Erythroblast (primary cell): ENCODE results near the gene RNASE3.
"Not testable (repeated sequence)": the region's sequence is repeated elsewhere in the genome, so short reads cannot be mapped to it uniquely, and the experiment has no call there.

Experiments used
- DNase-seq, 2 experiments: peaks; one replicate each; lab custom pipeline; 2025; lab: John Stamatoyannopoulos, UW
- GATA1 ChIP-seq: IDR thresholded peaks from 2 replicates; pipeline ENCODE4 v1.6.1; 2011; ENCODE audit warnings: low read depth, mild to moderate bottlenecking, control low read depth, low read length, moderate library complexity
- POLR2A ChIP-seq: IDR thresholded peaks from 2 replicates; pipeline ENCODE4 v1.6.1; 2011; ENCODE audit warnings: mild to moderate bottlenecking, low read length

Gene RNASE3

DNA sequence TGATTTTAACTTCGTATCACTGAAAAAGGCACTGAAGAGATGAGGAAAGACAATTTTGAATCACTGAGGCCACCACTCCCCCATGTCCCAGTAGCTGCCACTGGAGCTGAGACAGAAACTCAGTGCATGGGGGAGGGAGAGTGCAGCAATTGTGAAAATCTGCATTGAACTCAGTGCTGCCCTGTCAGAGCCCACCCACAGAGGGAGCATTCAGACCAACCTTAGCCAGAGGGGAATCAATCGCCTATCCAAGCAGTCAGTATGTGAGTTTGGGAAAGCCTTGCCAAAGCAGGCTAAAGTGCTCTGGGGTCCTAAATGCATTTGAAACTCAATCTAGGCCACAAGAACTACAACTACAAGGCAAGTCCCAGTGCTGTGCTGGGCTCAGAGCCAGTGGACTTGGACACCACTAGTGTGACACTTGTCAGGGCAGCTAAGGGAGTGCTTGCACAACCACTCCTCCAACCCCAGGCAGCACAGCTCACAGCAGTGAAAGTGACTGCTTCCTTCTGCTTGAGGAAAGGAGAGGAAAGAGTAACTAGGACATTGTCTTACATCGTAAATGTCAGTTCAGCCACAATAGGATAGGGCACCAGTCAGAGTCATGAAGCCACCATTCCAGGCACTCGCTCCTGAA lies 13.3 kb downstream of the RNASE3 start:
- no peak for TF ChIP-seq GATA1
- no peak for TF ChIP-seq POLR2A
- no peak for DNase-seq

DNA sequence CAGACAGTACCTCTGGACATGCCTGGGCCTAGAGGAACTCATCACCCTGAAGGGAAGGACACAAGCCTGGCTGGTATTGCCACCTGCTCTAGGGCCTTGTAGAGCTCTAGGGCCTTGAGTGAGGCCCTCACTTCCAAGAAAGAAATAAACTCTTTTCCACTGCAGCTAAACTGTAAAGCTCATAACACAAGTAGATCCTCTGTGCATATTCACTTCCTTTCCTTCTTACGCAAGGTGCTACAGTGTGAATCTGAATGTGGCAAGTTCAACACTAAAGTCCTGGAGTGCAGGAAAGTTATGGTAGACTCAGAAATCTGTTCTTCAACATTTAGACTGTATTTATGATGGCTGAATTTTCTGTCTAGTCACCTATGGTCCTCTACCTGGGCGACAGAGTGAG lies 14.5 kb downstream of the RNASE3 start:
- no peak for DNase-seq
- no peak for TF ChIP-seq POLR2A
- no peak for TF ChIP-seq GATA1

DNA sequence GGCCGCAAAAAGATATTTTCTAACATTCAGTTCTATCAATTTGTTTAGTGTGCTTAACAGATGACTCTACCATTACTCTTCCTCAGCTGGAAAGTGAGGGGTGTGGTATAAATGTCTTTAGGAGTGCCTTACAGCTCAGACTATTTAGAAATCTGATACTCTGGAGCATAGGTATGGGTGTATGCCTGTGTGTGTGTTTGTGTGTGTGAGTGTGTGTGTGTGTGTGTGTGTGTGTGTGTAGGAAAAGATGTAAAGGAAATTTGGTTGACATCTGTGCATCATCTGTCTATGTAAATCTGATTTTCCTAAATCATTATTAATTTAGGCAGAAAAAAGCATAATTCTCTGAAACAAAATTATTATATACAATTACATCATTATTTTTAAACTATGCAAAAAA lies 16.0 kb downstream of the RNASE3 start:
- TF ChIP-seq POLR2A (no peak), GATA1 (no peak)
- DNase-seq, result no peak

GRCh38 chr14:20910822-20911221 lies 19.6 kb downstream of the RNASE3 start:
- DNase-seq, result not testable (repeated sequence)

DNA sequence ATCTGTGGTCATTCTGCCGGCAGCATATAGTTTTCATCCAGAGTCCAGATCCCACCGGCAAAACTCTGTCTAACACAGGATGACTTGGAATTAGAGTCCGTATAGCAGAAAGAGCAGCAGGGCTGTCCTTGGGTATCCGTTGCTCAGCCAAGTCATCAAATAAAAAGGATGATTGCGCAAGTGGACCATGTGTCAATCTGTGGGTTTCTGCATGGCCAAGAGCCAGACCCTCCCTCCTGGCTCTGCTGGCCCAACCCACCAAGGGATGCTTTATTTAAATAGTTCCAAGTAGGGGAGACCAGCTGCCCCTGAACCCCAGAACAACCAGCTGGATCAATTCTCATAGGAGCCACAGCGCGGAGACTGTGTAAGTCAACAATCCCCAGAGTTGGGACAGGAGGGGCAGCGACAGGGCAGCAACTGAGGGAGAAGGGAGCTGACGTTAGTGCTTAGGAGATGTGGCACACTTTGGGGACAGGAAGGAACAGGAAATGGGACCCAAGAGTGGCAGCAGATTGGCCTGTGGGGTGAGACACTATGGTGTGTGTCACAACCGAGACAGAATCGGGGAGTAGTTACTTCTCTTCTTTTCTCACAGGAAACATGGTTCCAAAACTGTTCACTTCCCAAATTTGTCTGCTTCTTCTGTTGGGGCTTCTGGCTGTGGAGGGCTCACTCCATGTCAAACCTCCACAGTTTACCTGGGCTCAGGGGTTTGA lies 28.0 kb downstream of the RNASE3 start:
- DNase-seq, result not testable (repeated sequence)

- not testable (repeated sequence) for DNase-seq
These were observed 32.6 kb downstream of the RNASE3 start for GRCh38 chr14:20923766-20924297.

- TF ChIP-seq GATA1 (no peak), POLR2A (no peak)
- DNase-seq, result peak; percentile 63 to 70
These were observed 43.1 kb downstream of the RNASE3 start for GRCh38 chr14:20934148-20934762.

- TF ChIP-seq POLR2A (no peak), GATA1 (no peak)
- DNase-seq, result no peak
These were observed 44.3 kb downstream of the RNASE3 start for GRCh38 chr14:20935303-20935984.
